ENCODE measurements around the gene AGPAT1.

DNA sequence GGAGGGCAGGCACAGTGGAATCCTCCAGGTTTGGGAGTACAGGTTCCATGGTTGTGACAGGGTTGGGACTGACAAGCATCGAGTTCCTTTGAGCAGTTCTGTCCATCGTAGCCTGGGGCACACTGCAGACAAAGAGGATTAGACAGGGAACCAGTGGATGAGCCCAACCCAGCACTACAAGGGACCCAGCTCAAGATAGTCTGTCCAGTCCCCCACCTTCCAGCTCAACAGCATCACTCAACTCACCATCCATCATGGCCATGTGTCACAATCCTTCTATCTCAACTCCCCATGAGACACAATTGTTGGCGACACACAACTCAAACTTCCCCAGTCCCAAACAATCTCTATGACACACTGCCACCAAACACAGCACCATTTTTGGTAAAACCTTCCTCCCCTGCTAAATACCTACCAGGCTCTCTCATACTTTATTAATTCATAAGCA lies 28.4 kb upstream of the AGPAT1 start:
- no peak for TF ChIP-seq POLR2A (IDR thresholded peaks at IDR 0.05; ENCODE audit: low read depth, low read length)
- TF ChIP-seq TAF1 (IDR thresholded peaks at IDR 0.05; ENCODE audit: low read depth, low read length) = no peak

All from GM12891 (cell line).